NCI-H748 treated with DMSO at 0.1 percent for 48 hours (cell line): ENCODE data around the gene RFXAP.

Source experiments
- DNase-seq: peaks from one replicate; lab custom pipeline; 2025; lab: John Stamatoyannopoulos, UW

RFXAP gene

DNA sequence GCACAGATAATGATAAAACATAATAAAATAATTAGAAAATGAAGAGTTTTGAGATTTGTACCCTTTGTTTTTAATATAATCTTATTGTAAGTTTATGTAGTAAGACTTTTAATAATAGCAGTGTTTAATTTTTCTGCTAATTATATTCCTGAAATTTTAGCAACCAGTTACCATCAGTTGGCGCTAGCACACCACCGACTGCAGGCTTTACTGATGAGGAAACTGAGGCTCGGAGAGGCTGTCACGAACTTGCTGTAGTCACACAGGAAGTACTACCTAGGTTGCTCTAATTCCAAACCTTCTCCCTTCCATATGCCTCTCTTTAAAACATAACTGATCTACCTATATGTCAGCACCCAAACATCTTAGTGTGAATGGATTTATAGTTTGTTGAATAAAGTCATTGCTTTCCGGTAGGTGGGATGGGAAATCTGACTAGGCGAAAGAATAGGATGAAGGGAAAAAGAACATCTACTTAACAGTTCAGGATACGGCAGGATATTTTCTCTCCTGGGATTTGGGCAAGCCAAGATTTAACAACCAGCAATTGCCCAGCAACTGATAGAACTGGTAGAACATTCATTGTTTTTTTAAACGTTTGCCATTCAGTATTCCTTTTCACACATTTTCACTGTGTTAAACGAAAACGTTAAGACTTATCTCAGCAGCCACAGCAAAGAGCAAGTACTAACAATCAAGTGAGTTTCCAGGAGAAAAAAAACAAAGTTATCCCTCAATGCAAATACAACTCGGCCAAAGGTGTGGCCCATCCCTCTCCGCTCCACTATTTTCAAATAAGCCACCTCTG, 822 bp upstream of the RFXAP start:
- no peak for DNase-seq

- DNase-seq = peak; percentile 42
These were observed 693 bp downstream of the RFXAP start for GRCh38 chr13:36819739-36820090.

GRCh38 chr13:36820222-36820621, 1.2 kb downstream of the RFXAP start:
- DNase-seq = no peak

DNA sequence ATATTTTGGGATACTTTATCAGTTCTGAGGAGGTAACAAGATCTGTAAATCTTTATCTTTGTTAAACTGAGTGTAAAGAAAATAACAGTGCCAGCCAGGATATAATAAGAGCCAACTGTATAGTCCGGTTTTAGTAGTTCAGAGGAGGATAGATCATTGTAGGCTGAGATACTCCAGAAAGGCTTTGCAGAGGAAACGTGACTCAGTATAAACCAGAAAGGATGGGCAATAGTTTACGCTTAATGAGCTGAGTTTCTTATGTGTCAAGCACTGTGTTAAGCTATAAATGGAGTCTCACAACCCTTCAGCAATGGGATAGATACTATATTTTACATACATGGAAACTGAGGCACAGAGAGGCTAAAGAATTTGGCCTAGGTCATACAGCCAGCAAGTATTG, 3.8 kb downstream of the RFXAP start:
- DNase-seq = no peak

GRCh38 chr13:36829753-36830152, 10.7 kb downstream of the RFXAP start:
- DNase-seq = no peak

- DNase-seq = no peak
These were observed 12.3 kb downstream of the RFXAP start for GRCh38 chr13:36831291-36831690.

DNA sequence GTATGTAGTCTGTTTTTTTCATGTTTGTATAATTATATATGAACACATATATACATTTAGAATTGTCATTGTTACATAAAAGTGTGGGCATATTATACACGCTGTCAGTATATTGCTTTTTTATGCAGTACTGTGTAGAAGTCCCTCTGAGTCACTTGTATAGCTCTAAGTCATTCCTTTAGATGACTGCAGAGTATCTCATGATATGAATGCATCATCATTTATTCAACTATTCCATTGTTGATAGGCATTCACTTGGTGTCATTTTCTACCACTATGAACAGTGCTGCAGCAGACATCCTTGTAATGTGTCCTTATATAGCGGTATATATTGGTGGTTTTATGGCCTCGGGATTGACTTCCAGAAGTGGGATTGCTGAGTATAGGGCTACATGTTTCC, 15.3 kb downstream of the RFXAP start:
- DNase-seq = no peak

DNA sequence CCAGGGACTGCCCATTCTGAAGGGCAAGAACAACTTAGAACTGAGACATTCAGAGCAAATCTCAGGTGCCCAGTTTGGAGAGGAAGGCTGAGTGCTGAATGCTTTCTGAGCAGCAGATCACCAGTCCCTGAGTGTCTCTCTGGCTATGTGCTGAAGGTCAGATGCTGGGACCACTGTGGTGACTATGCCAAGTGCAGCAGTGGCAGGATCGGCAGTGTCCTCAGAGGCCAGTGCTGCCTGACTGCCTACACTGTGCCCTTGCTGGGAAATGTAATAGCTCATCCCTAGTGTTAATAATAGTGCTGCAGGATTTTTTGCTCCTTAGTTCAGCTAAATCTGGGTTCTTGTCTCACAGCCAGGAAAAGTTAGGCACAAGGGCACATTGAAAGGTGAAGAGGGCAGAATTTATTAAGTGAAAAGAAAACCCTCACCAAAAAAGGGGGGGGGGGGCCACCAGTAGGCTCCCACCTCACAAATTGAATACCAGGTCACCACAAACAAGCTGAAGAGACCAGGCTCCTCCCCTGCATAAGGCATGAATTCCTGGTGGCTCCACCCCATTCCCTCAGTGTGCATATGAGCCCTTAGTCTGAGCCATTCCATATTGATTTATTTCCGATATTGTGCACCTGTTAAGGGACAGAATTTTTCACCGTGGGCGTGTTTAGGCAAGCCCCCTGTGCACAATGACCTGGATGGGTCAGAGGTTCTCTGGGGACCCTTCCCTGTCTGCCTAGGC, 18.5 kb downstream of the RFXAP start:
- DNase-seq = no peak

GRCh38 chr13:36839281-36839680, 20.3 kb downstream of the RFXAP start:
- no peak for DNase-seq

DNA sequence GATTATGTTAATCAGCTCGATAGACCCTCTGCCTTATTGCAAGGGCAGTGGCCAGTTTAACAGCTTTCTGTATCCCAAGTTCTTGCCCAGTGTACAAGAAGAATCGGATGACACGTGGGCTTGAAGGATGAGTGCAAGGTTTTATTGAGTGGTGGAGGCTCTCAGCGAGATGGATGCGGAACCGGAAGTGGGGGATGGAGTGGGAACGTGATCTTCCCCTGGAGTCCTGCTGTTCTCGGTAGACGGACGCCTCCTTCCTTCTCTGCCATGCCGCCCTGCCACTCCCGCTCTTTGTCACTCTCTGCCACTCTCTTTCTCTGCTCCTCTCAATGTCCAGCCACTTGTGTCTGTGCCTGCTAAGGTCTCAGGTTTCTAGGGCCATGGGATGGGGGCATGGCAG, 21.0 kb downstream of the RFXAP start:
- DNase-seq = no peak

DNA sequence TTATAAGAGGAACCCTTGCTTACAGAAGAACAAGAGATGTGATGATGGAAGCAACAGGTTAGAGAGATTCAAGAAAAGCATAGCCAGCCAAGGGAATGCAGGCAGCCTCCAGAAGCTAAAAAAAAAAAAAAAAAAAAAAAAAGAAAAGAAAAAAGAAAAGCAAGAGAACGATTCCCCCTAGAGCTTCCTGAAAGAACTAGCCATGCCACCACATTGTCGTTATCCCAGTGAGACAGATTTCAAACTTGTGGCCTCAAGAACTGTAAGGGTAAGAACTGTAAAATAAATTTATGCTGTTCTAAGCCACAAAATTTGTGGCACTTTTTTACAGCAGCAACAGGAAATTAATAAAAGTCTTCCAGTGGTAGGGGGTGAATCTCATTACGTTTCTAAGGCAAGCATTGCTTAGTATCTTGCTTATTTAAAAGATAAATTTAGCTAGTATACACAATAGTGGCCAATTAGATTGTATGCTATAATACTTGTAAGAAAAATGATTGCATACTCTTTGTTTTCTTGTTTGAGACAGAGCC, 21.8 kb downstream of the RFXAP start:
- no peak for DNase-seq

DNA sequence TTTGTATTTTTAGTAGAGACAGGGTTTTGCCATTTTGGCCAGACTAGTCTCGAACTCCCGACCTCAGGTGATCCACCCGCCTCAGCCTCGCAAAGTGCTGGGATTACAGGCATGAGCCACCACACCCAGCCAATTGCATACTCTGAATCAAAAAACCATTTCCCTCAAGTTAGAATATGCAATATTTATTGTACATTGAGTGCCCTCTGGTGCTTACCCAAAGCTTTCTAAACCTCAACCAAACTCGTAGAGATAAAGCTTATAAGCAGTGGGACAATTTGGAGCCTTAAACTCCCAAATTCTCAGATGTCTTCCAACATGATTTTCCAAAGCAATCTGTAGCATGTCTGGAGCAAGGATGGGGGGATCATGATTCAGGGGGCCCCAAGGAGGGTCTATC, 22.4 kb downstream of the RFXAP start:
- DNase-seq = peak; percentile 19

GRCh38 chr13:36847606-36848005, 28.6 kb downstream of the RFXAP start:
- no peak for DNase-seq

- DNase-seq = peak; percentile 62
These were observed 29.4 kb downstream of the RFXAP start for GRCh38 chr13:36848199-36848982.

DNA sequence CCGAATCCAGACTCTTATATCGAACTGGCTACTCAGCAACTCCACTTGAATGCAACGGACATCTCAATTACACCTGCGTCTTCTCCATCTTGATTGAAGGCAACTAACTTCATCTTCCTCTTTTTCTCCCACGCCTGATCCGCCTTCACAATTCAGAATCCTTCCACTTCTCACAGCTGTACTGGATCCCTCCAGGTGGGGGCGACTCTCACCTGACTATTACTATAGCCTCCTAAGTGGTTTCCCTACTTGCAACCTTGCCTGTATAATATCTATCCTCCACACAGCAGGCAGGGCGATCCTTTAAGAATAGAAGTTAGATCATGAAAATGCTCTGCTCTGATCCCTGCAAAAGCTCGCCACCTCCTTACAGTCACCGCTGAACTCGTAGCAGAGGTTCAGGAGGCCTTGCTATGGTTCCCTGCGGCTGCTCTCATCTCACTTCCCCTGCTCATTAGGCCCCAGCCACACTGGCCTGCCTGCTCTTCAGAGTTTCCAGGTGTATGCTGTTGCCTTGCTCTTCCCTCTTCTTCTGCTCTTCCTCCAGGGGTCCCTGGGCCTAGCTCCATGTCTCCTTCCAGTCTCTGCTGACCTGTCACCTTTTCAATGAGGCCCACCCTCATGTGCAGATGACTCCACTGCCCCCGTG, 31.9 kb downstream of the RFXAP start:
- DNase-seq = no peak

- no peak for DNase-seq
These were observed 38.2 kb downstream of the RFXAP start for GRCh38 chr13:36857253-36857652.

GRCh38 chr13:36858290-36858689, 39.3 kb downstream of the RFXAP start:
- DNase-seq = peak; percentile 82

GRCh38 chr13:36859259-36859658, 40.2 kb downstream of the RFXAP start:
- no peak for DNase-seq

- no peak for DNase-seq
These were observed 43.1 kb downstream of the RFXAP start for GRCh38 chr13:36862002-36862685.

GRCh38 chr13:36862722-36863121, 43.7 kb downstream of the RFXAP start:
- DNase-seq = no peak

GRCh38 chr13:36865265-36865664, 46.2 kb downstream of the RFXAP start:
- DNase-seq = no peak
